CD14-positive monocyte (primary cell): ENCODE measurements around the gene GSDME. TPM values are rescaled to one million over a fixed set of nuclear protein-coding genes. Genes with fewer than 3 reads are reported as not detected.

Experiments used
- DNase-seq, 3 donors: peaks; one replicate each; pipeline ENCODE4 v3.0.0-alpha.2; 2011 to 2022
- H2AFZ ChIP-seq: 2 replicates; pipeline ENCODE4 v1.6.0; 2012; ENCODE audit warnings: mild to moderate bottlenecking, low read depth, low read length, inconsistent platforms; ENCODE audit not compliant: insufficient read depth, poor library complexity, severe bottlenecking
- H3K27ac ChIP-seq, 2 donors: 1 replicate in 1 of 2; 2 replicates in 1 of 2; pipeline ENCODE4 v1.5.1; 2012 to 2013; ENCODE audit warnings: low read length in 2 of 2, control low read depth in 1 of 2, inconsistent platforms in 1 of 2, low read depth in 1 of 2, mild to moderate bottlenecking in 1 of 2
- H3K27me3 ChIP-seq, 2 donors: one replicate each; pipeline versions ENCODE4 v1.6.0 to v1.6.1; 2011 to 2013; ENCODE audit warnings: low read length in 2 of 2; ENCODE audit not compliant: control insufficient read depth in 2 of 2, insufficient read depth in 2 of 2
- H3K36me3 ChIP-seq, 2 donors: replicated peaks in 1 of 2; 1 replicate in 1 of 2; 2 replicates in 1 of 2; pipeline versions ENCODE4 v1.5.1 to v1.6.1; 2012 to 2013; ENCODE audit warnings: low read length in 2 of 2, control low read depth in 1 of 2, inconsistent platforms in 1 of 2, mild to moderate bottlenecking in 1 of 2; ENCODE audit not compliant: insufficient read depth in 2 of 2, control insufficient read depth in 1 of 2
- H3K4me1 ChIP-seq, 2 donors: 1 replicate in 1 of 2; 2 replicates in 1 of 2; pipeline versions ENCODE4 v1.5.1 to v1.6.1; 2012 to 2013; ENCODE audit warnings: low read length in 2 of 2, control low read depth in 1 of 2, inconsistent platforms in 1 of 2, mild to moderate bottlenecking in 1 of 2, moderate library complexity in 1 of 2; ENCODE audit not compliant: insufficient read depth in 2 of 2, control insufficient read depth in 1 of 2
- H3K4me2 ChIP-seq: replicated peaks from 2 replicates; pipeline ENCODE3; 2012; ENCODE audit warnings: low read length, moderate library complexity, mild to moderate bottlenecking; ENCODE audit not compliant: poor library complexity, severe bottlenecking; ENCODE audit errors: extremely low read depth
- H3K4me3 ChIP-seq, 3 experiments: fragments of 200-600 bp in 1 of 3; sonication (generic) in 1 of 3; replicated peaks in 1 of 3; 1 replicate in 2 of 3; 2 replicates in 1 of 3; pipeline ENCODE4 v1.5.1; 2011 to 2013; ENCODE audit warnings: low read length in 3 of 3, mild to moderate bottlenecking in 3 of 3, control low read depth in 2 of 3, low read depth in 2 of 3, inconsistent platforms in 1 of 3, moderate library complexity in 1 of 3
- H3K79me2 ChIP-seq: 2 replicates; pipeline ENCODE4 v1.6.0; 2012; ENCODE audit warnings: mild to moderate bottlenecking, control low read depth, inconsistent platforms, low read length, moderate library complexity; ENCODE audit not compliant: insufficient read depth
- H3K9ac ChIP-seq: 2 replicates; pipeline ENCODE4 v1.6.0; 2017; ENCODE audit warnings: low read length, mild to moderate bottlenecking; ENCODE audit not compliant: insufficient read depth, poor library complexity, severe bottlenecking
- H3K9me3 ChIP-seq, 2 donors: replicated peaks in 1 of 2; 1 replicate in 1 of 2; 2 replicates in 1 of 2; pipeline versions ENCODE4 v1.5.1 to v1.6.1; 2012 to 2013; ENCODE audit warnings: low read length in 2 of 2, control low read depth in 1 of 2; ENCODE audit not compliant: control insufficient read depth in 1 of 2, insufficient read depth in 1 of 2
- H4K20me1 ChIP-seq: 2 replicates; pipeline ENCODE4 v1.6.0; 2012; ENCODE audit warnings: mild to moderate bottlenecking, low read length, control low read depth, moderate library complexity; ENCODE audit not compliant: insufficient read depth
- H3K27ac Mint-ChIP-seq, 7 donors: one replicate each; pipeline ENCODE4 v1.8.0; 2020; ENCODE audit warnings: mild to moderate bottlenecking in 7 of 7, mixed read lengths in 7 of 7, moderate library complexity in 6 of 7, inconsistent platforms in 2 of 7
- H3K27me3 Mint-ChIP-seq, 3 donors: one replicate each; pipeline ENCODE4 v1.8.0; 2021 to 2022; ENCODE audit warnings: low read depth in 3 of 3, mild to moderate bottlenecking in 3 of 3, mixed read lengths in 3 of 3, moderate library complexity in 3 of 3, inconsistent platforms in 1 of 3
- H3K36me3 Mint-ChIP-seq, 2 donors: one replicate each; pipeline ENCODE4 v1.8.0; 2020; ENCODE audit warnings: mixed read lengths in 2 of 2, inconsistent platforms in 1 of 2, mild to moderate bottlenecking in 1 of 2
- H3K4me1 Mint-ChIP-seq: one replicate; pipeline ENCODE4 v1.8.0; 2020; ENCODE audit warnings: mild to moderate bottlenecking, mixed read lengths
- H3K4me3 Mint-ChIP-seq, 2 donors: one replicate each; pipeline ENCODE4 v1.8.0; 2020; ENCODE audit warnings: mild to moderate bottlenecking in 2 of 2, mixed read lengths in 2 of 2, moderate library complexity in 1 of 2
- H3K9me3 Mint-ChIP-seq, 7 donors: one replicate each; pipeline ENCODE4 v1.8.0; 2020 to 2022; ENCODE audit warnings: mixed read lengths in 7 of 7, mild to moderate bottlenecking in 6 of 7, moderate library complexity in 6 of 7, inconsistent platforms in 2 of 7
- CTCF ChIP-seq: fragments of 200-600 bp; IDR thresholded peaks from one replicate; pipeline ENCODE4 v1.8.0; 2022; ENCODE audit warnings: antibody characterized with exemption, mild to moderate bottlenecking
- WGBS: methylation state at CpG from one replicate; pipeline ENCODE4 v1.1.5; 2013; ENCODE audit warnings: missing lambda C conversion rate; ENCODE audit not compliant: insufficient coverage; 5-methylcytosine and 5-hydroxymethylcytosine counted together
- intact Hi-C, 2 donors: fragments of 100-400 bp; cut with micrococcal nuclease; formaldehyde crosslinking; loops; one replicate each; pipeline versions ENCODE4 v1.15.0 to v1.15.1; 2023
- polyA plus RNA-seq, 3 donors: library from polyadenylated mRNA; depleted of rRNA in 1 of 3; unstranded in 2 of 3; stranded (reverse) in 1 of 3; fragments of 300-500 nt in 2 of 3; fragments of >200 nt in 1 of 3; fragmentation: Illumina TruSeq in 2 of 3; gene quantifications; 1 replicate in 2 of 3; 2 replicates in 1 of 3; pipeline ENCODE4 v1.2.3, GENCODE V29; 2012 to 2021

GSDME gene
- polyA plus RNA-seq, 3 donors = 1.3 to 2.3 TPM; not detected in 1

GRCh38 chr7:24697416-24697815 is 59.8 kb downstream of the GSDME start:
- no peaks in the 10 kb centered on the region for H3K36me3 Mint-ChIP-seq
- 80% methylated on average over 1 of the region's 4 CpGs for WGBS
- H2AFZ ChIP-seq = no peak overlapping the region

GRCh38 chr7:24692592-24692991 is 64.7 kb downstream of the GSDME start:
- Histone ChIP-seq H3K9ac (no peak overlapping the region), H3K79me2 (no peaks in the 10 kb centered on the region), H3K27ac (no peak overlapping the region), H3K4me1 (no peaks in the 10 kb centered on the region), H3K9me3 (no peaks in the 10 kb centered on the region), H3K36me3 (no peaks in the 10 kb centered on the region), H3K27me3 (no peaks in the 10 kb centered on the region), H3K4me2 (no peak overlapping the region), H4K20me1 (no peaks in the 10 kb centered on the region), H2AFZ (no peak overlapping the region), H3K4me3 (no peak overlapping the region)
- Mint-ChIP-seq H3K27ac (no peak overlapping the region), H3K27me3 (peaks cover 0 to 1% (median 0%) of the 10 kb centered on the region in 3 donors), H3K36me3 (no peaks in the 10 kb centered on the region), H3K9me3 (peaks cover 0 to 1% (median 0%) of the 10 kb centered on the region in 7 donors), H3K4me1 (peaks cover 3% of the 10 kb centered on the region), H3K4me3 (no peak overlapping the region)
- DNase-seq = no peak
- 94% methylated on average over 2 of the region's 2 CpGs for WGBS
- TF ChIP-seq CTCF = no peak
- intact Hi-C loops = no loop called here

More at GRCh38 chr7:24697416-24697815, 59.8 kb downstream of the GSDME start:
- no peaks in the 10 kb centered on the region for H3K4me1 ChIP-seq
- no peaks in the 10 kb centered on the region for H3K27me3 ChIP-seq
- H3K4me3 ChIP-seq = no peak overlapping the region
- H3K27ac ChIP-seq = no peak overlapping the region
- intact Hi-C loops = no loop called here
- no peak for DNase-seq
- Mint-ChIP-seq H3K27me3 (peaks cover 1 to 6% (median 3%) of the 10 kb centered on the region in 3 donors), H3K9me3 (peaks cover 0 to 1% (median 0%) of the 10 kb centered on the region in 7 donors), H3K27ac (no peak overlapping the region), H3K4me1 (no peaks in the 10 kb centered on the region), H3K4me3 (no peak overlapping the region)
- no peak overlapping the region for H3K4me2 ChIP-seq
- TF ChIP-seq CTCF = no peak
- no peaks in the 10 kb centered on the region for H3K36me3 ChIP-seq
- no peaks in the 10 kb centered on the region for H3K79me2 ChIP-seq
- H3K9ac ChIP-seq = no peak overlapping the region
- no peaks in the 10 kb centered on the region for H4K20me1 ChIP-seq
- H3K9me3 ChIP-seq = no peaks in the 10 kb centered on the region
